Right atrium auricular region (tissue), 2 donors: ENCODE results near the gene CRIP2. TPM values are rescaled to one million over a fixed set of nuclear protein-coding genes. Genes with fewer than 3 reads are reported as not detected.

Experiments used
- DNase-seq: peaks from one replicate; pipeline ENCODE4 v3.0.0-alpha.2; 2019; ENCODE audit warnings: low spot score
- H3K27ac ChIP-seq, 2 donors: fragments of 200-600 bp; sonication (generic); 1 replicate in 1 of 2; 2 replicates in 1 of 2; pipeline ENCODE4 v1.5.1; 2016 to 2019
- H3K27me3 ChIP-seq, 2 donors: fragments of 200-600 bp; sonication (generic); one replicate each; pipeline versions ENCODE4 v1.5.1 to v1.6.0; 2017 to 2019
- H3K36me3 ChIP-seq: fragments of 200-600 bp; sonication (generic); one replicate; pipeline ENCODE4 v1.5.1; 2016
- H3K4me1 ChIP-seq, 2 donors: fragments of 200-600 bp; sonication (generic); one replicate each; pipeline versions ENCODE4 v1.5.1 to v1.6.0; 2017 to 2019
- H3K4me3 ChIP-seq, 2 donors: fragments of 200-600 bp; sonication (generic); 1 replicate in 1 of 2; 2 replicates in 1 of 2; pipeline ENCODE4 v1.5.1; 2017 to 2019; ENCODE audit warnings: mild to moderate bottlenecking in 1 of 2, moderate library complexity in 1 of 2
- H3K9me3 ChIP-seq, 2 donors: fragments of 200-600 bp; sonication (generic); one replicate each; pipeline ENCODE4 v1.5.1; 2019
- total RNA-seq, 2 donors: library from RNA; depleted of rRNA; stranded (reverse); fragments of >200 nt; gene quantifications; one replicate each; pipeline ENCODE4 v1.1.0, GENCODE V29; 2016
- TF ChIP-seq, protein P1 (sequence below), 2 donors: fragments of 200-600 bp; sonication (generic); IDR thresholded peaks; one replicate each; pipeline ENCODE4 v1.5.1; 2019; ENCODE audit warnings: antibody characterized with exemption in 2 of 2

The CRIP2 gene
- total RNA-seq, 2 donors from 2014 or later = 831 to 1,272 TPM

DNA sequence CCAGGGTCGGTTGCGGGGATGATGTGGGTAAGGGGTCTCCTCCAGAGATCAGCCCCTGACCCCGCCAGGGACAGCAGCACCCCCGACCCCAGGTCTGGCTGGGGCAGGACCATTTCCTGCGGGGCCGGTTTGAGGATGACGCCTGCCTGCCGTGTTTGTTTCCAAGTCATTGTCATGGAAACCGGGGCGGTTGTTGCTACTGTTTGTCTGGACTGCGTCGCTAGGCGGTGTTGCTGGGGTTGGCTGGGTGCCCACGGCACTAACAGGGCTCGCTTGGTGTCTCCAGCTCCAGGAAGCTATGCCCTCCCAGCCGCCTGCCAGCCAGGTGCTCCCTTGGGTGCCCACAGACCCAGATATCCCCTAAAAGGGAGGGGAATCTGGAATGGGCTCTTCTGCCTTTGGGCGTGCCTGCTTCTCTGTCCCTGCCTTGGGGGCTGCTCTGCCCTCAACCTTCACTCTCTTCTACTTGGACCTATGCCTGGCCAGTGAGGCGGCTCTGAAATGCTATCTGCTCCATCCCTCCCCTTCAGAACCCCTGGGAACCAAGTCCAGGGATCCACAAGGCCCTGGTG lies 7.4 kb downstream of the CRIP2 start:
- peak overlapping the region; percentile 28 to 43 for H3K4me3 ChIP-seq

DNA sequence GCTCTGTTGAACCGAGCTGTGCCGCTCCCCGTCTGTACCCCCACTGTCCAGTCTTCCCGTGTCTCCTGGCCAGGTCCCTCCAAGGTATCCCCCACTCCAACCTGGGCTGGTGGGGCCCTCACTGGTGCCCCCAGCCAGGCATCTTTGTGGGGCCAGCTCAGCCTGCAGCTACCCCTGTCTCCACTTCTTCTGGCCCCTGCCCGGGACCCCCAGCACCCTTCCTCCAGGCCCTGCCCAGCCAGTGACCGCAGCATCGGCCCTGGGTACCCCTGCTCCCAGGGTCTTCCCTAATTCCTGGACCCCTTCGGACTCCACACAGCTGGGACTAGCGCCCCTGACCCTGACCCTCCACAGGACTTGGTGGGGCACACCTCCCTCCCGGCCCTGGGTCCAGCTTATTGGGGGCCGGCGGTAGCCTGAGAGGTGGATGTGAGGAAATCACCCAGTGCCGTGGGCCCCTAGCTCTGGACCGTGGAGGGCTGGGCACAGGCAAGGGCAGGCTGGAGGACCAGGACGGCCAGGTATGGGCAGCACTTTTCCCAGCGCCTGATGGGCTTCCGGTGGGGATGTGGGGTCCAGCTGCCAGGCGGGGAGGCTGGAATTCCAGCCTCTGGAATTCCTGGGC lies 8.0 kb downstream of the CRIP2 start:
- DNase-seq = no peak
- Histone ChIP-seq H3K27ac (peak overlapping the region; percentile 95 to 98), H3K9me3 (no peaks in the 10 kb centered on the region), H3K27me3 (no peaks in the 10 kb centered on the region), H3K4me3 (peak overlapping the region in 1 of 2 donors; percentile 43), H3K4me1 (peaks cover 0 to 99% of the 10 kb centered on the region in 2 donors), H3K36me3 (peaks cover 17% of the 10 kb centered on the region)
- TF ChIP-seq, protein P1, sequence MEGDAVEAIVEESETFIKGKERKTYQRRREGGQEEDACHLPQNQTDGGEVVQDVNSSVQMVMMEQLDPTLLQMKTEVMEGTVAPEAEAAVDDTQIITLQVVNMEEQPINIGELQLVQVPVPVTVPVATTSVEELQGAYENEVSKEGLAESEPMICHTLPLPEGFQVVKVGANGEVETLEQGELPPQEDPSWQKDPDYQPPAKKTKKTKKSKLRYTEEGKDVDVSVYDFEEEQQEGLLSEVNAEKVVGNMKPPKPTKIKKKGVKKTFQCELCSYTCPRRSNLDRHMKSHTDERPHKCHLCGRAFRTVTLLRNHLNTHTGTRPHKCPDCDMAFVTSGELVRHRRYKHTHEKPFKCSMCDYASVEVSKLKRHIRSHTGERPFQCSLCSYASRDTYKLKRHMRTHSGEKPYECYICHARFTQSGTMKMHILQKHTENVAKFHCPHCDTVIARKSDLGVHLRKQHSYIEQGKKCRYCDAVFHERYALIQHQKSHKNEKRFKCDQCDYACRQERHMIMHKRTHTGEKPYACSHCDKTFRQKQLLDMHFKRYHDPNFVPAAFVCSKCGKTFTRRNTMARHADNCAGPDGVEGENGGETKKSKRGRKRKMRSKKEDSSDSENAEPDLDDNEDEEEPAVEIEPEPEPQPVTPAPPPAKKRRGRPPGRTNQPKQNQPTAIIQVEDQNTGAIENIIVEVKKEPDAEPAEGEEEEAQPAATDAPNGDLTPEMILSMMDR (IDR thresholded peaks at IDR 0.05) = no peak

More for the DNA sequence above, 7.4 kb downstream of the CRIP2 start:
- H3K27me3 ChIP-seq = no peaks in the 10 kb centered on the region
- TF ChIP-seq, protein P1 (IDR thresholded peaks at IDR 0.05) = no peak
- H3K27ac ChIP-seq = peak overlapping the region; percentile 95 to 98
- H3K4me1 ChIP-seq = peaks cover 0 to 97% of the 10 kb centered on the region in 2 donors
- no peaks in the 10 kb centered on the region for H3K9me3 ChIP-seq
- DNase-seq = peak; percentile 99
- H3K36me3 ChIP-seq = peaks cover 17% of the 10 kb centered on the region

DNA sequence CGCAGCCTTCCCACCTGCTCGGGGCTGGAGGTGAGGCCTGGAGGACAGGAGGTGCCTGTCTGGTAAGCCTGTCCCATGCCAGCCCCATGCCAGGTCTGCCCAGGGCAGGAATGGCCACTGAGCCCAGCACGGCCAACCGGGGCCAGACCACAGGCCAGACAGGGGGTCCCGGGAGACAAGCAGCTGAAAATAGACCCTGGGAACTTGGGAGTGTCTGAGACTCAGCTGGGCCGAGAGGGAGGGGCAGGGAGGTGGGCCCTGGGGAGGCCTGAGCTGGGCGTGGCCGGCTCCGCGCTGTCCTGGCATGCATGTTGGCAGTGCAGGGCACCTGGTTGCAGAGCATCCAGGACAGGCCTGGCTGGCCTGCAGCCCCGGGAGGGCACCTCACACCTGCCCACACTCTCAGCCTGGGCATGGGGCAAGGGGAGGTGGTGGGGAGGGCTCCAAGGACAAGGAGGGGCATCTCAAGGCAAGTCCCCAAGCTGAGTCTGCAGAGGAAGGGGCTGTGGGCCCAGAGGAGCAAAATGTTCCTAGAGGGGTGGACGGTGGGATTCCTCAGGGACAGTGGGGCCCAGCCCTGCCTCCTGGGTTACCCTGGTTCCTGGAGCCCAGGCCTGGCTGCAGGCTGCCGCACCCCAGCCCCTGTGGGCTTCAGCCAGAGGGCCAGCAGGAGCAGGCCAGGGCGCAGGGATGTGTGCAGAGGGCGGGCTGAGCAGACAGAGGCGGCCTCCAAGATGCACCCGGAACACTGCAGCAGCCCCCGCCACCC lies 8.9 kb downstream of the CRIP2 start:
- Histone ChIP-seq H3K4me1 (peaks cover 0 to 100% of the 10 kb centered on the region in 2 donors), H3K36me3 (peaks cover 12% of the 10 kb centered on the region), H3K9me3 (no peaks in the 10 kb centered on the region), H3K4me3 (no peak overlapping the region), H3K27ac (peak overlapping the region; percentile 95 to 98), H3K27me3 (no peaks in the 10 kb centered on the region)
- TF ChIP-seq, protein P1 (IDR thresholded peaks at IDR 0.05) = no peak
- DNase-seq = no peak

DNA sequence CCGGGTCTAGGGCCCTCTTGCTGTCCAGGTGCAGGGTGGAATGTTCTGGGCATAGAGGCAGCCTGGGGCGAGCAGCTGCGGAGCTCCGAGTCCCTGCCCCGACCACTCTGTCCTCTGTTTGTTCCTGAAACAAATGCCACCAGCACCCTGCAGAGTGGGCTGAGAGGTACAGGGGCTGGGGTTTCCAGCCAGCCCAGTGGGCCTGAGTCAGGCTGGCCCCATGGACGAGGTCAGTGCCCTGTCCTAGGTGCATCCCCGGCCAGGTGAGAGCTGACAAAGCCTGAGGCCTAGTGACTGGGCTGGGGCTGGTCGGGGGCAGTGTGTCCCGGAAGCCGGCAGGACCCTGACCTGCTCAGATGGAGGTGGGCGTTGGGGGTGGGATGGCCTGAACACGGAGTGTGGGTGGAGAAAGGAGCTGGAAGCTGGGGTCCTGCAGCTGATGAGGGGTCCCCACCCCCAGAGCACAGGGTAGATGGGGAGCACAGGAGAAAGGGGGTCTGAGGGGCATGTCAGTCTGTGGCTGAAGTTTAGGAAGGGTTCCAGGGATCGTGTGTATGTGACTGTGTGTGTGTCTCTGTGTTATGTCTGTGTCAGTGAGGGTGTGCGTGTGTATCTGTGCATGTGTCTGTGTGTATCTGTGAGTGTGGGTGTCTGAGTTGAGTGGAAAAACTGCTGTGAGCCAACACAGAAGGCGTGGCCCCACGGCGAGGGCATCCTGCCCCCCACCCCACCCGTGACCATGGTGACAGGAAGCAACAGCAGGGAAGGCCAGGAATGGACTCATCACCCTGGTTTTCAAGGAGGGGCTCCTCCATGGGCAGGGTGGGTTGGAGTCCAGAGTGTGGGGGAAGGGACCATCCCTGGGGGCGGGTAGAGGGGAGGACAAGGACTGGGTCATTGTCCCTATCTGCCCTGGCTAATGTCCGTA lies 9.7 kb downstream of the CRIP2 start:
- H3K4me1 ChIP-seq = peaks cover 0 to 100% of the 10 kb centered on the region in 2 donors
- TF ChIP-seq, protein P1 (IDR thresholded peaks at IDR 0.05) = no peak
- H3K27ac ChIP-seq = peak overlapping the region; percentile 95 to 98
- DNase-seq = peak; percentile 92
- H3K4me3 ChIP-seq = no peak overlapping the region
- no peaks in the 10 kb centered on the region for H3K9me3 ChIP-seq
- H3K36me3 ChIP-seq = peaks cover 4% of the 10 kb centered on the region
- H3K27me3 ChIP-seq = no peaks in the 10 kb centered on the region

DNA sequence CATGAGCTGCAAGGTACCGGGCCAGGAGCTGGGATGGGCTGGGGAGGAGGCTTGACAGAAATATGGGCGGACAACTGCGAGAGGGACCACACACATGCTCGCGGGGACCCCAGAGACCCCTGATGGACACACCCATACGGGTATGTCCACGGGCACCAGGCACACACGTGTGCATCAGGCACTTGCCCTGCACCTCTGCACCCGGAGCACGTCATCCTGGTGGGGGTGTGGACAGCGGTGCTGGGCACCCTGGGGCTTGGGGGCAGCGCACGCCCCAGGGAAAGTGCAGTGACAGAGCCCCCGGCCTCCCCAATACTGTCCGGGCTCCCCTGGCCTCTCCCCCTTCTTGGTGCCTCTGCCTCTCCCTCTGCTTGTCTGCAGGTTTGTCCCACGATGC lies 10.4 kb downstream of the CRIP2 start:
- no peak for DNase-seq
- no peaks in the 10 kb centered on the region for H3K27me3 ChIP-seq
- TF ChIP-seq, protein P1 (IDR thresholded peaks at IDR 0.05) = no peak
- peaks cover 0 to 100% of the 10 kb centered on the region in 2 donors for H3K4me1 ChIP-seq
- peak overlapping the region; percentile 95 to 98 for H3K27ac ChIP-seq
- H3K36me3 ChIP-seq = no peaks in the 10 kb centered on the region
- H3K9me3 ChIP-seq = no peaks in the 10 kb centered on the region
- no peak overlapping the region for H3K4me3 ChIP-seq
